ENCODE measurements around the gene GALNT10. TPM values are rescaled to one million over a fixed set of nuclear protein-coding genes. Genes with fewer than 3 reads are reported as not detected.

The GALNT10 gene
- polyA plus RNA-seq, 1 of the 3 experiments (the other 2 are of a cell fraction) = 56.3 TPM

GRCh38 chr5:154312576-154312975 lies 122.0 kb downstream of the GALNT10 start:
- H3K9ac ChIP-seq = no peak overlapping the region
- CTCF ChIA-PET = interaction anchor here (0.9 to 1.6 kb wide), 4 partner anchors 13 to 128 kb away, joined by 3 to 4 read pairs (median 4); no protein-coding TSS in a partner anchor
- H3K9me3 ChIP-seq = no peaks in the 10 kb centered on the region
- POLR2A ChIA-PET = no interaction called here
- H4K20me1 ChIP-seq (ENCODE audit: insufficient read depth) = 0 out of 2 replicates have a peak, but pooled peaks cover 3% of the 10 kb centered on the region
- H3K27me3 ChIP-seq (ENCODE audit: insufficient read depth) = no peaks in the 10 kb centered on the region
- peak overlapping the region; percentile 45; the same call in 1 of the 2 replicates for H3K4me2 ChIP-seq
- H3K4me3 ChIP-seq (ENCODE audit: low read depth in 2 of 2, low read length in 1 of 2) = no peak overlapping the region
- H2AFZ ChIP-seq (ENCODE audit: low read depth) = no peak overlapping the region
- peaks cover 10 to 28% of the 10 kb centered on the region in 2 experiments for H3K4me1 ChIP-seq (ENCODE audit: control insufficient read depth in 1 of 2, insufficient read depth in 2 of 2, low read depth in 1 of 2, low read length in 1 of 2)
- peaks cover 6 to 21% of the 10 kb centered on the region in 2 experiments for H3K36me3 ChIP-seq (replicated peaks in 1 of 2; ENCODE audit: control insufficient read depth in 1 of 2, insufficient read depth in 2 of 2, low read length in 1 of 2)
- no peaks in the 10 kb centered on the region for H3K9me2 ChIP-seq
- H3F3A ChIP-seq (replicated peaks; ENCODE audit: insufficient read depth) = peaks cover 39% of the 10 kb centered on the region
- peak overlapping the region; percentile 45 to 53; a peak in 2 of 4 replicates for H3K27ac ChIP-seq (ENCODE audit: low read depth in 2 of 2, low read length in 1 of 2)
- no peak for DNase-seq
- H3K79me2 ChIP-seq (ENCODE audit: insufficient read depth) = peaks cover 78% of the 10 kb centered on the region
- no peak for TF ChIP-seq MXI1 (IDR thresholded peaks at IDR 0.05; ENCODE audit: low read depth, low read length)
- peak; percentile 54 for TF ChIP-seq FOSL2 (IDR thresholded peaks at IDR 0.05; ENCODE audit: borderline replicate concordance, low read depth)
- TF ChIP-seq CTCF (IDR thresholded peaks at IDR 0.05) = no peak
- TF ChIP-seq TCF12 (IDR thresholded peaks at IDR 0.05) = peak; percentile 66
- peak; percentile 31; the same call in 1 of the 2 replicates for TF ChIP-seq PBX3 (IDR thresholded peaks at IDR 0.05)
- TF ChIP-seq EP300 (IDR thresholded peaks at IDR 0.05; ENCODE audit: borderline replicate concordance in 1 of 2, low read depth in 1 of 2, low read length in 1 of 2) = 0 out of 4 replicates have a peak, but pooled peaks of 1 of the 2 experiments have one; percentile 15
- peak; percentile 34 for TF ChIP-seq JUND (IDR thresholded peaks at IDR 0.05)
- peak; percentile 44; the same call in 1 of the 2 replicates for TF ChIP-seq NFIC (IDR thresholded peaks at IDR 0.05; ENCODE audit: borderline replicate concordance)
- peak; percentile 24; the same call in 1 of the 2 replicates for TF ChIP-seq MAX (IDR thresholded peaks at IDR 0.05; ENCODE audit: low read depth)

- H3K27me3 ChIP-seq (ENCODE audit: insufficient read depth) = no peaks in the 10 kb centered on the region
- H3F3A ChIP-seq (replicated peaks; ENCODE audit: insufficient read depth) = peaks cover 30% of the 10 kb centered on the region
- H3K4me1 ChIP-seq (ENCODE audit: control insufficient read depth in 1 of 2, insufficient read depth in 2 of 2, low read depth in 1 of 2, low read length in 1 of 2) = peaks cover 10 to 28% of the 10 kb centered on the region in 2 experiments
- WGBS (ENCODE audit: low lambda C conversion rate) = 79% methylated on average over 4 of the region's 4 CpGs
- 0 out of 2 replicates have a peak overlapping the region, but pooled peaks have one; percentile 45 for H3K4me2 ChIP-seq
- no peak overlapping the region for H3K9ac ChIP-seq
- H3K9me2 ChIP-seq = no peaks in the 10 kb centered on the region
- peaks cover 84% of the 10 kb centered on the region for H3K79me2 ChIP-seq (ENCODE audit: insufficient read depth)
- peaks cover 6 to 26% of the 10 kb centered on the region in 2 experiments for H3K36me3 ChIP-seq (replicated peaks in 1 of 2; ENCODE audit: control insufficient read depth in 1 of 2, insufficient read depth in 2 of 2, low read length in 1 of 2)
- ChIA-PET CTCF (interaction anchor here (1.4 to 1.7 kb wide), 3 partner anchors 12 to 91 kb away, joined by 3 to 4 read pairs (median 4); no protein-coding TSS in a partner anchor), POLR2A (no interaction called here)
- H3K27ac ChIP-seq (ENCODE audit: low read depth in 2 of 2, low read length in 1 of 2) = no peak overlapping the region
- H2AFZ ChIP-seq (ENCODE audit: low read depth) = no peak overlapping the region
- no peak overlapping the region for H3K4me3 ChIP-seq (ENCODE audit: low read depth in 2 of 2, low read length in 1 of 2)
- no peaks in the 10 kb centered on the region for H3K9me3 ChIP-seq
- H4K20me1 ChIP-seq (ENCODE audit: insufficient read depth) = 0 out of 2 replicates have a peak, but pooled peaks cover 3% of the 10 kb centered on the region
- DNase-seq = no peak
- TF ChIP-seq JUND (IDR thresholded peaks at IDR 0.05) (no peak), EZH2phosphoT487 (IDR thresholded peaks at IDR 0.05; ENCODE audit: borderline replicate concordance, low read depth) (no peak), MXI1 (IDR thresholded peaks at IDR 0.05; ENCODE audit: low read depth, low read length) (no peak), CHD2 (IDR thresholded peaks at IDR 0.05; ENCODE audit: low read length, partially characterized antibody) (no peak), TCF12 (IDR thresholded peaks at IDR 0.05) (no peak), MAX (IDR thresholded peaks at IDR 0.05; ENCODE audit: low read depth) (no peak), NRF1 (IDR thresholded peaks at IDR 0.05; ENCODE audit: low read depth, low read length) (no peak), GABPA (IDR thresholded peaks at IDR 0.05; ENCODE audit: low read depth) (no peak), REST (IDR thresholded peaks at IDR 0.05; ENCODE audit: low read depth, low read length) (no peak), FOXM1 (IDR thresholded peaks at IDR 0.05; ENCODE audit: low read depth) (no peak), RAD21 (IDR thresholded peaks at IDR 0.05; ENCODE audit: low read length) (no peak), PBX3 (IDR thresholded peaks at IDR 0.05) (no peak), TAF1 (IDR thresholded peaks at IDR 0.05; ENCODE audit: borderline replicate concordance, low read depth, low read length) (no peak)
These were observed 123.0 kb downstream of the GALNT10 start for GRCh38 chr5:154313360-154314017.
